ENCODE results near the gene MBNL2.

Gene MBNL2

DNA sequence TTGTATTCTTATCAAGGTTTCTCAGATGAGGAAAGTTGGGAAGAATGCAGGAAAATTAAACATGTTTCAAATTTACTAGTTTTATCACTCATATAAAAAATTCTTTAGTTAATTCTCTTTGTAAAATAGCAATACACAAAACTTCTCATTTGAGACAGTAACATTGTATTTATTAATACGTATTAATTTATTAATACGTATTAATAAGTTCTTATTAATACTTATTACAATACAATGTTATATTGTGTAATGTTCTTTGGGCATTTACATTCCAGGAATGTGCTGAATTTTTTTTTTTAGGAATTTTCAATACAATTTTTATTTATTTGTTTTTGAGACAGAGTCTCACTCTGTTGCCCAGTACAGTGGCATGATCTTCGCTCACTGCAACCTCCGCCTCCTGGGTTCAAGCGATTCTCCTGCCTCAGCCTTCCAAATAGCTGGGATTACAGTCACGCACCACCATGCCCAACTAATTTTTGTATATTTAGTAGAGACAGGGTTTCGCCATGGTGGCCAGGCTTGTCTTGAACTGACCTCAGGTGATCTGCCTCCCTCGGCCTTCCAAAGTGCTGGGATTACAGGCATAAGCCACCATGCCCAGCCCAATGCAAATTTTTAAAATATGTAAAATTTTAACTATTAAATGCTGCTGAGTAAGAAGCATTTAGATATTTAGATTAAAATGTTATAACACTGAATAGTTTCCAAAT, 31.6 kb downstream of the MBNL2 start:
- DNase-seq (ENCODE audit: low read depth) = no peak

DNA sequence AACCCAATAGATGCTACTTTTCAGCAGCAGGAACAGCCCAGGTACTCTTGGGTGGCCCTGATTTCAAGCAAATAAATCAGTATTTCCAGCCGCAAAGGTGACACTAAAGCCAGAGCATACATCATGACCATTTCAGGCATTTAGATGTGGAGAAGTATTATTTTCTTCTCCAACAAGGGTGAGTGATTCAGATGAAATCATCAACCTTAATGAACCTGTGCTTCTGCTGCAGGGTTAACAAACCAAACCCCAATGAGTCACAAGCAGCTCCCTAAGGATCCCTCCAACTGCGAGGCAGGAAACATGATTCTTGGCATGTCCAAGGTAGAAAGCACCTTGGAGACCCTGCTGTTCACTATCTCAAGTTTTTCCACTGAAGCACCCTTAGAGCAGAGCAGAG, 32.7 kb downstream of the MBNL2 start:
- DNase-seq (ENCODE audit: low read depth) = no peak

DNA sequence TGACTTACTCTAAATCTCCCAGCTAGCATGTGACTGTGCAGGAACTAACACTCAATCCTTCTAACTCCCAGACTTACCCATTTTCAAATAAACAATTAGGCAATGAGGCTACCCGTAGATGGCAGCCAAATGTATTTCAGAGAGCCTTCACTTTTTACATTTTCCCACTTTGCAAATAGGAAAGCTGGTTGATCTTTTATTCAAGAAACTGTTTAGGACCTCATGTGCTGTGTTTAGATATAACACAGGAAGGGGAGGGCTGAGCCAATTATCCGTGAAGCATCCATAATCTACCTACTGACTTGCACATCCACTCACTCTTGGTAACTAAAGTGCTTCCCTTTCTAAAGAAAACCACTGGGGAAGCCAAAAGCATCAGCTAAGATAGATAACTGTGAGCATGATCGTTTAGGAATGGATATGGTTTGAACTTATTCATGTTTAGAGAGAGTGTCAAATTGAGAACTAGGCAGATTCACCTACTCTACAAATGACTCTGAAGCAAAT, 33.4 kb downstream of the MBNL2 start:
- no peak for DNase-seq (ENCODE audit: low read depth)

DNA sequence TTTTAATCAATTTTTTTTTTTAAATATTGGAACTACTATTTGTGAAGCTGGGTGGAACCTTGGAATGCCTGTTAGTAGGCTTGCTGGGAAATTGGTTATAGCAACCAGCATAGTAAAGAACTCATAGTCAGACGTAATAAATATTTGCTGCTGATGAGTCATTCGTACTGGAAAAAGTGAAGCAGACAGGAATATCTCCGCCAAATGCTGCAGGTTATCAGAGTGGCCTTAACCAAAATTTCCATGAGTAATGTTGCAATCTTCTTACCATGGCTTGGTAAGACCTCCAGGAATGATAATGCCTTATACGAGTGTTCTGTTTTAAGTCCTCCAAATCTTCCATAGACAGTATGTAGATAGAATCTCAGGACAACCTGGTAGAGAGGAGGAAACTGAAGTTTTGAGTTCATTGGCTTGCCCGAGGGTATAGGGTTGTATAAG, 34.2 kb downstream of the MBNL2 start:
- no peak for DNase-seq (ENCODE audit: low read depth)

DNA sequence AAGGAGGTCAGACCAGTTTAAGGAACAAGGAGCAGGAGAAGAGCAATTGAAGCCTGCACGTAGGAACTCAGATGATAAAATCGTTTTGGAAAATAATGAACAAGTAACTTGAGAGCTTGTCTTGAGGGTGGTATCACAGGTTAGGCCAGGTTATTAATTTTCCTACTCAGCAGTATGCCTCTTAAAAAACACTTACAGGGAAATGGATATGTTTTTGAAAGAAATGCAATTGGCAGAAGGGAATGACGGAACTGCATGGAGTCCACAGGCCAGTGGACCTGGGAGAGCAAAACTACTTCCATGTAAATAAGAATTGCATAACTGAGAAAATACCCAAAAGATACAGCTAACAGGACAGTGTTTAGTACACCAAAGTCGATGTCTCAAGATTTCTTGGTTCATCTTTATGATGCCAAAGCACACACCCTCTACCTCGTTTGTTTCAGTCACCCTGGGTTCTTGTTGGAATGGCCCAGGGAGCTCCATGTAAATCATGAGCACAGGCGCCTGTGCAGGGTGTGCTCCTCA, 35.2 kb downstream of the MBNL2 start:
- DNase-seq (ENCODE audit: low read depth) = no peak

DNA sequence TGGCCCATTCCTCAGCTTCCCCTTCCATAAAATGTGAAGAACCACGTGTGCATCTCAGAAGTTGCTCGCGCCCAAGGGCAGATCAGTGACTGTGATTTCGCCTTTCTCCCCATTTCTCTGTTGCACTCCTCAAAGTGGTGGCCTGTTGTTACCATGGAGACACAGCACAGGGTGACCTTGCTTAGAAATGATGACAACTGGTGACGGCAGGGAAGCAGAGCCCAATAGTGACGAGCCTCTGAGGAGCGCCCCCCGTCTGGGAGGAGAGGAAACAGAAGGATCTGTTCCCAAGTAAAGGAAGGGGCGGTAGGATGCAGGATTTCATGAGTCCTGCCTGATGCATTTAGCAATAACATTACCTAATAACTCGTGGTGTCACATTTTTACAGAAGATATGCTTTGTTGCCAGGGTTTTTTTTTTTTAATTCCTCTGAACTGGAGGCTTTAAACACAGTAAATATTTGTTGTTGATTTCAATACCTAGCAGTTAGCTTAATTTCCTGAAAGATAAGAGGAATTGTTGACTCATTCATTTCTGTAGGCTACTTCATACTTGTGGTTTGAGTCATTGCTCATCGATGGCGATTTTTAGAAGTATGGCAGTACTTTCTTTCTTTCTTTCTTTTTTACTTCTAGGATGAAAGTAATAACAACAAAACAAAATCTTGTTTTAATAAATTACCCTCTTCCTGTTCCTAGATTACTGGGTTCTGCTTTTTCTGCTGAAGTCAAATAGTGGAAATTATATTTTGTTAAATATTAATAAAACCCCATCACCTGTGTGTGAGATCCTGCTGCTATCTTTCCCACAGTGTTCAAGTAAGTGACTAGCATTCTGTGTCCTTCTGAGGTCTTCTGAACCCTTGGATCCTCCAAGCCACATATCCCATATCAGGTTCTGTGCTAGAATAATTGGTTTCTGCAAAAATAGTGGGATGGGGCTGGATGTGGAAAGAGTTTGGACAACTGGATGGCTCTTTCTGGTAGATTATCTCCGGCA, 36.0 kb downstream of the MBNL2 start:
- DNase-seq (ENCODE audit: low read depth) = no peak

DNA sequence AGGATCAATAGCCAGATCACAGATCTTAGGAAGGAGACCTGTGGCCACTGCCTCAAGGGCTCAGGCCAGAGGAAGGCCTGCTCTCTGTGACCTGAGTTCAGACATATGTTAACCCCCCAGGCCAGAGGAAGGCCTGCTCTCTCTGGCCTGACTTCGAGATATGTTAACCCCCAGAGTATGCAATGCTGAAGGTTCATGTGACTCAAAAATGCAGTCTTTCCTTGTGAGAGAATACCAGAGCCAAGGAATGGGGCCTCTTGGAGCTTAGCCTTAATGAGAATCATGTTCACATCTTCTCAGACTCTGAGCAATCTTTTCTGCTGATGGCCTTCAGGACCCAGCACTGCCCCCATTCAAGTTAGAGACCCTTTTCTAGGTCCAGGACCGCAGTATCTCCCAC, 36.7 kb downstream of the MBNL2 start:
- DNase-seq (ENCODE audit: low read depth) = no peak

DNA sequence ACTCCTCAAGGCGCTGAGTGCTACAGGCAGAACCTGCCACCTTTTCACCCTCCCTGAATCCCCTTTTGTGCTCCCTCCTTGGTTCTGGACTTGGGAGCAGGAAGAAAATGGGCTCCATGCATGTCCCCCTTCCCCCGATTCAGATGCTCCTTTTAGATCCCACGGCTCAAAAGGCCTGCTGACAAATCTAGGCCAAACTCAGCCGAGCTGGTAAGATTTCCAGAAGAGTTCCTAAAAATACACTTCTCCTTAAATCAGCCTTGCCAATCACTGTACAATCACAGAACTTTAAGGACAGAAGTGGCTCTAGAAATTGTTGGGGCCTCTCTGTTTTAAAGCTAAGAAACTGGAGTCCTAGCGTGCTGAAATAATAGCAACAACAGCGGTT, 37.3 kb downstream of the MBNL2 start:
- DNase-seq (ENCODE audit: low read depth) = no peak

DNA sequence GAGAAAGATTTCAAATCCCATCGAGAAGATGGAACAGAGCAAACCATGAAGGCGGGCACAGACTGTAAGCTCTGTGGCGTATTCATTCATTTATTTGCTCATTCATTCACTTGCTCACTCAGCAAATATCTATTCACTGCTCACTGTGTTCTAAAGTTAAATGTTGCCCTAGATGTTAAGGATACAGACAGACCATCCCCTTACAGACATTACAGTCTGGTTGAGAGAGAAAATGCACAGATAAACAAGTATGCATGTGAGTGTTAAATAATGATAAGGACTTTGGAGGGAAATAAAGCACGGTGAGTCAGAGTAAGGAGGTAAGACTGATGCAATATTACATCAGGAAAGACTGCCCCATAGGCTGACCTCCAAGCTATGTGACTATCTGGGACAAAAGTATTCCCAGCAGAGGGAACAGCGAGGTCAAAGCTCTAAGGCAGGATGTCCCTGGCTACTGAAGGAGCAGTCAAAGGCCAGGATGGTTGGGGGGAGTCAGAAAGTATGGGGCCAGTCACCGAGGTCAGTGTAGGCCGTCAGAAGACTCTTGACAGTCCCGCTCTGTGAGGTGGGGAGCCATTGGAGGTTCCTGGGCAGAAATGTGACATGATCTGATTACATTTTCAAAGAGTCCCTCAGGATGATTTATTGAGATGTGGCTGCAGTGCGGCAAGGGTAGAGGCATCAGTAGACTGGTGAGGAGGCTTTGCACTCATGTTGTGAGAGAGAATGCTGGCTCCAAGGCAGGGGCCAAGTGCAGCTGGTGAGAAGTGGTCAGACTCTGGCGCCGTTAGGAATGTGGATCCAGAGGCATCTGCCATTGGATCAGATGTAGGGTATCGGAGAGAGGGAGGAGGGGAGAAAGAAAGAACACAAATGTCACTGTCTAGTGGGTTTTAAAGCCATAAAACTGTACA, 37.9 kb downstream of the MBNL2 start:
- no peak for DNase-seq (ENCODE audit: low read depth)

DNA sequence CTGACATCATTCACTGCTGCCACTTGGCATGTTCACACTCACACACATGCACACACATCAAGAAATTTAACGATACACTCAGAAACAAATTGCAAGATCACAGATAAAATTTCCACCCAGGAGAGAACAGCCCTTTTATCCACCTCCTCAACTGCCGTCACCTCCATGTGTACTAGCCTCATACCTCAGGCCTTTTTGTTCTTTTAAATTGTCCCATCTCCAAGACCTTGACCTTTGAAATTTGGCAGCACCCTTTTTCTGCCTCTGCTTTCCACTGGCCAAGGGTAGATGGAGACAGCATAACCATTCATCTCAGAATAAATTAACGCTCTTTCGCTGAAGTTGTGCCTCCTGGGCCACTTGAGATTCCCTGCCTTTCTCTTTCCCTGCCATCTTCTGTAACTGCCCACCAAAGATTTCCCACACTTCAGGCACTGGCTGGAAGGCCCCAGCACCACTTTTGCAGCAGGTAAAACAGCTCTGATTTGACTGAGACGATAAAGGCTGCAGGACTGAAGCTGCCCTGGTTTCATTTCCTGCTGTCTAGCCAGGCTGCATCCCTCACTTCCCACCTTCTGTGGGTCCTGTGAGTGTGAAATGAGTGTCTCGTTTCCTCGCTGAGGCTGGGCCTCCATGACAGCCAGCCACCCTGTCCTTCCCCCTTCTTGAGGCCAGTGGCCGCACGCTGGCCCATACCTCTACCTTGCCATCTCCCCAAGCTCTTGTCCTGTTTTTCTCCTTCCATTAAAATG, 39.3 kb downstream of the MBNL2 start:
- DNase-seq (ENCODE audit: low read depth) = peak; percentile 9

DNA sequence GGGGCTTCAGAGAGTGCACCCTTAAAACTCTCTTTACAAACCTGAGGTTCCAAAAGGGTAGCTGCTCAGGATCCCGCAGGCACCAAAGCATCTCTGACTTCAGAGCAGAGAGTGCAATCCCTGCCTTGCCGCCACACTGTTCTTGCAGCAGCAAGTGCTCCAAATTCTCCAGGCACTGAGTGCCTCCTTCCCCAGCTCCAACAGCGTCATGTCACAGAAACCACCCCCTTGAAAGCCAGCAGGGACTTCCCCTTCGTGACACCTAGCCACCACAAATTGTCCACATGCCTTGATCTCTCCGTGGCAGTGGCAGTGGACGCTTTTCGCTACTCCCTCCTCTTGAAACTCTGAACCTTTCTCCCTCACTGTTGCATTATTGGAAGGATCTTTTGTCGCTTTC, 39.9 kb downstream of the MBNL2 start:
- no peak for DNase-seq (ENCODE audit: low read depth)

DNA sequence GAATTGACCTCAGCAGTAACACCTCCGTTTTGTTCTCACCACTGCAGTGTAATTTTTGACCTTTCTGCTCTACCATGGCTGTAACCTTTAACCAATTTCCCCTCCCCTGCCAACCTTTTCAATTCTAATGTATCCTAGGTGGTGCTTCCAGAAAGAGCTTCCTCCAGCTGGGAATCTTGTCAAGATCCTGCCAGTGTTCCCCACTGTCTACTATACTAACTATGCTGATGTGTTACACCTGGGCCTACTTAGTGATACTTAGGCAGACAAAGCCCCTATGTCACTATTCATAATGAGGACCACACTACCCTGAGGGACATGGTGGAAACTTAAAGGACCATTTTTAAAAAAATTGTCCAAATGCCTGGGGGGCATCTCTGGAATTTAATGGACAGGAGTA, 41.0 kb downstream of the MBNL2 start:
- no peak for DNase-seq (ENCODE audit: low read depth)

DNA sequence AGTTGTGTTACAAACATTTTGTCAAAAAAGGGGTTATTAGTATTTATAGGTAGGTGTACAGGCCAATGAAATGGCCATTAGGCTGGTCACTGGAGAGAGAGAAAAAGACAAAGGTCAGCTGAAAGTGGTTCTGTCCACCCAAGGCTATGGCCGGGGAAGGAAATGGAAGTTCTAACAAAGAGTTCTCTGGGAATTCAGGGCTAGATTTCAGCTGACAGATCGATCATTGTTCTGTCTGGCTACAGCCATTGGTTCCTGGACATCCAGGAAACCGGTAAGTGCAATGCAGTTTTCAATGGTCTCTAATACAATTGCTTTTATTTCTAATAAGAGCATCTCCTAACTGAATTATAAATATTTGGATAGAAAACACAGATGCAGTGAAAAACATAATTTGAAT, 42.5 kb downstream of the MBNL2 start:
- no peak for DNase-seq (ENCODE audit: low read depth)

DNA sequence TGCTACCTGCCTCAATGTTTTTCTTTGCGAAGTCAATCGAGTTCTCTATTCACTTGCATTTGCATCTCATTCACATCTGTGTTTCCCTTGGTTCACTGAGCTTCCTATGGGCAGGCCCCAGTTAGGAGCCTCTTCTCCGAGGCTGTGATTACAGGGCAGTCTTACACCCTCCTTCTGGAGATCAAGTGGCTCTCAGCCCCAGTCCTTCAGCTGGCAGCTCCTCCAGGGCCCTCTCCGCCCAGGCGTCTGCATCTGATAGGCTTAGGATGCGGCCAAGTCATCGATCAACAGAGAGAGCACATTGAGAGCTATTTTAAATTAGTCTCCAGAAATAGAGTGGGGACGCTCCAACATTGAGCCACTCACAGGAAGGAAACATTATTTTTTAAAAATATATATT, 44.2 kb downstream of the MBNL2 start:
- no peak for DNase-seq (ENCODE audit: low read depth)

DNA sequence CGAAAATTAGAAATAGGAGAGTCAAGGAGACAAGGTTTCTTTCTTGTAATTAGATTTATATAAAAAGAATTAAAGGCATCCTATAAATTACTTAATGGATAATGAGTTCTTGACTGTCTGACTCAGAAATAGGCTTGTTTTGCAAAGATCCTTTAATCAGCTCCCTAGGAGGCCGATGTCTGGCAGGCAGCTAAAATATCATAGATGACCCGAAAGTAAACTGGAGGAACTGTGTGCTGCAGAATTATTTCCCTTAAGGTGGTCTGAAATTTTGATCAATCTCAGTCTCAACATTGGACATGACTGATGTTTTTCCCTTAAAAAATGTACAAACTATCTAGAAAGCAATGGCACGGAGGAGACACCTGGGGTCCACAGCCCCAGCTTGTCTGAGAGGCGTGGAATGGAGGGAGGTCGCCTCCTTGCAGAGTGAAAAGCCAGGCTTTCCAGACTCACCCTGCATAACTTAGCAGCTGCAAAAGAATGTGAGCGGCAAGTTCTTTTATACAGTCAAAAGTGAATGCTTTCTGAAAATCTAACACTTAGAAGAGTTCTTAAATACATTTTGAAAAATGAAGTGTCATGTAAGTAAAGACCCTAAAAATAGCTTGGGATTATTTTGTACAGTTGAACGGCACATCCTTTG, 44.8 kb downstream of the MBNL2 start:
- DNase-seq (ENCODE audit: low read depth) = no peak

DNA sequence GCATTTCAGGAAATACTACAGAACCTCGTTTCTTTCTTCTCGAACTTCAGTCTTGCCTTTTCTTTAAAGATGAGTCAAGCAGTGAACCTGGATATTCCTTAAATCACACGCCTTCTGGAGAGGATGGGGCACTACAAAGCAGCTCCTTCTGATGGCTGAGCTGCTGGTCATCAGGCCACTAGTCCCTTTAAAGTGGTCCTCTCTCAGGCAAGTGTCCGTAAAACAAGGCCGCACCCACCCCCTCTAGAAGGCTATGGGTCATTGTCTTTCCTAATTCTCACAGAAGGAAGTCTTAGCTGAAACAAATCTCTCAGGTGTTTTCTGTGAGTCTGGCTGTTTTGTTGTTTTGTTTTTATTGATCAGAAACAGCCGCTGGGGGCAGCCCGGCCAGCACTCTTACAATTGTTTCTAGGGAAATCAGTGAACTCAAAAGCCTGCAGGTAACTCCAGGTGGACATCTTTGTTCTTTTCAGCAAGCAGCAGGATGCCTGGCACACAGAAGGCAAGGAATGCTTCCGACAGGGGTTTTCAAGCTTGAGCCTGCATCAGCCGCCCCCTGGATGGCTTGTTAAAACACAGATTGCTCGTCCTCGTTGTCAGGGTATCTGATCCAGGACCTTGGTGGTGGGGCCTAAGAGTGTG, 45.4 kb downstream of the MBNL2 start:
- no peak for DNase-seq (ENCODE audit: low read depth)

DNA sequence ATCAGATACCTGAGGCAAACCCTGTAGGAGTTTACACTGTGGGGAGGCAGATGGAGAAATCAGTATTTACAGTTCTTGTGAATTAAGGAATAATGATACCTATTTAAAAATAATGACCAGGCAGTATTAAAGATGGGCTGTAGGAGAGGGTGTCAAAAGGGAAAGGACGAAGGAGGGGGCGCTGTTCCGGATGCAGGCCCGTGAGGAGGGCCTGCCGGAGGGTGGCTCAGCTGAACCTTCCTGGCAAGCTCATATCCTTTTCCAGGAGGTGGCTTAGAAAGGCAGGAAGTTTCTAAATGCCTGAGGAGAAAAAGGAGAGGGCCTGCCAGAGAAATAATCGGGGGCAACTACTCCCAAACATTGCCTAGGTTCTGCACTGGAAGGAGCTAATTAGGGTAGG, 46.6 kb downstream of the MBNL2 start:
- no peak for DNase-seq (ENCODE audit: low read depth)

DNA sequence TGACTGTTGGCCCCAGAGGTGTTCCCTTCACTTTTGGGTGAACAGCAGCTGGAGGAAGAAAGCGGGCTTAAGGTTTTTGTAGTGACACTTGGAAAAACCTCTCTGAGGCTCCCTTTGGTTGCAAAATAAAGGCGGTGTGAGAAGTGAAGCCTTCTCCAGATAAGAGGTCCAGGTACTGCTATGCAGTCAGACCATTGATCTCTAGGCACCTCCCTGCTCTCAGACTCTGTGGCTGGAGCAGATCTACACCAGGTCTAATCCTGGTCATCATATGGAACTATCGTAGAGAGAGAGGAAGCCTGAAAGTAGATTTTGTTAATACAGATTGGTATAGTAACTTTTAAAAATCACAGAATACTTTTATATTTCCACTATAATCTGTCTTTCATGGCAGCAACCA, 47.5 kb downstream of the MBNL2 start:
- DNase-seq (ENCODE audit: low read depth) = no peak

DNA sequence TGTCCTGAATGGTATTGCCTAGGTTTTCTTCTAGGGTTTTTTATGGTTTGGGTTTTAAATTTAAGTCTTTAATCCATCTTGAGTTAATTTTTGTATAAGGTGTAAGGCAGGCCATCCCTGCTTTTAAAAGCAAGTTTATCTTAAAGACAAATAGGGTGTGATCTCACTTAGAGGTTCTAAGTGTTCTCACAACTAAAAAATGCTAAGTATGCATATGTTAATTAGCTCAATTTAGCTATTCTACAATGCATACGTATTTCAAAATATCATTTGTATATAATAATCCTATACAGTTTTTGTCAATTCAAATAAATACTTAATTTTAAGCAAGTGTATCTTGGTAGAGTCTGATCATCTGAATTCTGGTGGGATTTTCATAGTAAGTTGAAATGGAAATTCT, 50.4 kb downstream of the MBNL2 start:
- DNase-seq (ENCODE audit: low read depth) = no peak

DNA sequence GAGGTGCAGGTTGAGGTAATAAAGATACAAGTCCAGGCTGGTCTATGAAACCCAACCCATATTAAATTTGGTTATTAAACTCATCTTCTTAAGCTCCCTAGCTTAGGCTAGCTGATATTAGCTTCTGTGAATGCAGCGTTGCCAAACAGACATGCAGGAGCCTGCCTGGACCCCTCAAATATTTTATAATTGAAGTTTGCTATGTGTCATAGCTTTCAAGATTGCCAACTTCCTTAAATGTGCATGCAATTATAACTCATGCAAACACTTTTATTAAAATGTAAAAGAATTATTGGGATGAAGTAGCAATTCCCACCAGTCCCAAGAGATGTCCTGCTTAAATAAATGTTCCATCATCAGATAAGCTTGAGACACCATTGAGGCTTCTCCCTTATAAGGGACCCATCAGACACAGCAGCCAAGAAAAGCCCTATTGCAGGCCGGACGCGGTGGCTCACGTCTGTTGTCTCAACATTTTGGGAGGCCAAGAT, 51.3 kb downstream of the MBNL2 start:
- no peak for DNase-seq (ENCODE audit: low read depth)
